Esophagus muscularis mucosa (tissue), 4 donors: ENCODE data around the gene FRMD4A. TPM values are rescaled to one million over a fixed set of nuclear protein-coding genes. Genes with fewer than 3 reads are reported as not detected.

Experiments
- DNase-seq: peaks from one replicate; pipeline ENCODE4 v3.0.0-alpha.2; 2017; ENCODE audit errors: extremely low spot score
- H3K27ac ChIP-seq, 4 donors: fragments of 200-600 bp; sonication (generic); replicated peaks in 1 of 4; 1 replicate in 3 of 4; 2 replicates in 1 of 4; pipeline ENCODE4 v1.5.1; 2016 to 2019; ENCODE audit warnings: mild to moderate bottlenecking in 1 of 4
- H3K27me3 ChIP-seq, 4 donors: fragments of 200-600 bp; sonication (generic); one replicate each; pipeline versions ENCODE4 v1.5.1 to v1.6.0; 2016 to 2019
- H3K36me3 ChIP-seq, 4 donors: fragments of 200-600 bp; sonication (generic); one replicate each; pipeline ENCODE4 v1.5.1; 2016 to 2019
- H3K4me1 ChIP-seq, 4 donors: fragments of 200-600 bp; sonication (generic); one replicate each; pipeline ENCODE4 v1.5.1; 2016 to 2019
- H3K4me3 ChIP-seq, 4 donors: fragments of 200-600 bp; sonication (generic); 1 replicate in 2 of 4; 2 replicates in 2 of 4; pipeline ENCODE4 v1.5.1; 2016 to 2019; ENCODE audit warnings: mild to moderate bottlenecking in 4 of 4, moderate library complexity in 1 of 4
- H3K9me3 ChIP-seq, 4 donors: fragments of 200-600 bp; sonication (generic); 1 replicate in 3 of 4; 2 replicates in 1 of 4; pipeline ENCODE4 v1.5.1; 2016 to 2019
- EP300 ChIP-seq: sonication (generic); formaldehyde crosslinking; IDR thresholded peaks from one replicate; pipeline ENCODE4 v1.6.1; 2017; ENCODE audit warnings: antibody characterized with exemption
- POLR2A ChIP-seq: fragments of 450-650 bp; IDR thresholded peaks from one replicate; pipeline ENCODE4 v1.6.1; 2017; ENCODE audit warnings: antibody characterized with exemption, moderate library complexity, mild to moderate bottlenecking, low read depth
- POLR2AphosphoS5 ChIP-seq, 2 donors: sonication (generic); formaldehyde crosslinking; IDR thresholded peaks; one replicate each; pipeline ENCODE4 v1.6.1; 2017; ENCODE audit warnings: antibody characterized with exemption in 2 of 2
- WGBS: methylation state at CpG from one replicate; pipeline ENCODE4 v1.1.5; 2018; 5-methylcytosine and 5-hydroxymethylcytosine counted together
- intact Hi-C: fragments of 100-400 bp; cut with DNase I; formaldehyde crosslinking; loops from one replicate; pipeline ENCODE4 v1.15.1; 2023
- total RNA-seq, 4 donors: library from RNA; depleted of rRNA; stranded (reverse); fragments of >200 nt; gene quantifications; one replicate each; pipeline versions ENCODE4 v1.1.0 to v1.2.1, GENCODE V29; 2016
- TF ChIP-seq, protein P1 (sequence below), 3 experiments: fragments of 200-600 bp in 2 of 3; fragments of 450-650 bp in 1 of 3; sonication (generic) in 2 of 3; IDR thresholded peaks; one replicate each; pipeline ENCODE4 v1.5.1; 2017 to 2019; ENCODE audit warnings: antibody characterized with exemption in 3 of 3, mild to moderate bottlenecking in 2 of 3, moderate library complexity in 1 of 3

FRMD4A gene
- total RNA-seq, 4 donors from 2014 or later = 17.0 to 28.8 (median 21.8) TPM

DNA sequence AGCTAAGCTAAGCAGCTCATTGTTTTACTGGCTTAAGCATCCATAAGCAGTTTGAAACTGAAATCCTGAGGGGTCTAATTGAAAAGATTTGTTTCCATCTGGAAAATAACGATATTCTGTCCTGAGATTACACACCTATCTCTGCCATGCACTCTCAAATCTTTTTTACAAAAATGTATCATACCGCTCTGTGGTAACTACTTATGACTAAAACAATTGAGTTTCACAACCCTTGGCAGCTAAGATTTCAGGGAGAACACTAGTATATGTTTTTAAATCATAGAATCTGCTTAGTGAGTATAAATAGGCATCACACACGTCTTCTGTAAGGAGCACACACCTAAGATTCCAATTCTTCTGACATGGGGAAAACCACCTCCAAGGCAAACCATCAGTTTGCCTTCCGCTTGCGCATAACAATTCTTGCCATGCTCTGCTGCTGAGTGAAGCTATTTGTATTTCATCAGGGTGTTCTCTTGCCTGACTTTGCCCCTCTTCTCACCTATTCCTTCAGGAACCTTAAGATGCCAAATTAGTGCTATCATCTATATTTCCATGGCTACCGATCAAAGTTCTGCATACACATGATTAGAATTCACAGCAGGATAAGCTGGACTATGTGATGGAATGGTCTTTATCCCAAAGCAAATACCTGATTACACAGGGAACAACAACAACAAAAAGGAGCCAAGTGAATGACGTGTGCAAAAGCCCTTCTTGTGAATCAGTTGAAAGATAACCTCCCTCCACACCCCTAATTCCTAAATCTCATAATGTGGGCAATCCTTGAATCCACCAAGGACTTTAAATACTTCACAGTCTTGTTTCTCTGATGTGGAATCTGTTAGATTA lies 703.0 kb downstream of the FRMD4A start:
- intact Hi-C loops = no loop called here
- H3K36me3 ChIP-seq = peaks cover 5 to 37% (median 17%) of the 10 kb centered on the region in 4 donors
- no peak for DNase-seq
- TF ChIP-seq POLR2AphosphoS5 (IDR thresholded peaks at IDR 0.05) (no peak), POLR2A (no peak), EP300 (no peak)
- TF ChIP-seq, protein P1, sequence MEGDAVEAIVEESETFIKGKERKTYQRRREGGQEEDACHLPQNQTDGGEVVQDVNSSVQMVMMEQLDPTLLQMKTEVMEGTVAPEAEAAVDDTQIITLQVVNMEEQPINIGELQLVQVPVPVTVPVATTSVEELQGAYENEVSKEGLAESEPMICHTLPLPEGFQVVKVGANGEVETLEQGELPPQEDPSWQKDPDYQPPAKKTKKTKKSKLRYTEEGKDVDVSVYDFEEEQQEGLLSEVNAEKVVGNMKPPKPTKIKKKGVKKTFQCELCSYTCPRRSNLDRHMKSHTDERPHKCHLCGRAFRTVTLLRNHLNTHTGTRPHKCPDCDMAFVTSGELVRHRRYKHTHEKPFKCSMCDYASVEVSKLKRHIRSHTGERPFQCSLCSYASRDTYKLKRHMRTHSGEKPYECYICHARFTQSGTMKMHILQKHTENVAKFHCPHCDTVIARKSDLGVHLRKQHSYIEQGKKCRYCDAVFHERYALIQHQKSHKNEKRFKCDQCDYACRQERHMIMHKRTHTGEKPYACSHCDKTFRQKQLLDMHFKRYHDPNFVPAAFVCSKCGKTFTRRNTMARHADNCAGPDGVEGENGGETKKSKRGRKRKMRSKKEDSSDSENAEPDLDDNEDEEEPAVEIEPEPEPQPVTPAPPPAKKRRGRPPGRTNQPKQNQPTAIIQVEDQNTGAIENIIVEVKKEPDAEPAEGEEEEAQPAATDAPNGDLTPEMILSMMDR (IDR thresholded peaks at IDR 0.05) = no peak
- no peaks in the 10 kb centered on the region for H3K27me3 ChIP-seq
- H3K4me1 ChIP-seq = peaks cover 3 to 41% (median 24%) of the 10 kb centered on the region in 4 donors
- peak overlapping the region in 2 of 4 donors; percentile 4 to 65 for H3K27ac ChIP-seq
- H3K4me3 ChIP-seq = no peak overlapping the region
- no peaks in the 10 kb centered on the region for H3K9me3 ChIP-seq
- WGBS = 94% methylated on average over 7 of the region's 7 CpGs

DNA sequence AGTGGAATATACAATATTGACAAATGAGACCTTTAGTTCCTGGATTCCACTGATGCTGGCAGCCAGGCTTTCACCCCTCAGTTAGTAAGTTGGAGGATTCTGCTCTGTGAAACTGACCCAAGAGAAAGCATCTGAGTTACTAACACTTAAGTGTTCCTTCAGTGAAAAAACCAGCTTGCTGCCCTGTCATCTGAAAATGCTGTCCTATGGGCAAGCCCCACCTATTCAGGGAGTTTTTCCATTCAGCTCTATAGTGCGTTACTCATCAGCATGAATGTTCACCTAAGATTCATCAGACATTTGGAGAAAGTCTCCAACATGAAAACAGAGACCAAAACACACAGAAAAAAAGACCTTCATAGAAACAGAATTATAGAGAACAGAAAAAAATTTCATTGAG lies 706.1 kb downstream of the FRMD4A start:
- Histone ChIP-seq H3K9me3 (no peaks in the 10 kb centered on the region), H3K27ac (no peak overlapping the region), H3K36me3 (peaks cover 6 to 42% (median 19%) of the 10 kb centered on the region in 4 donors), H3K4me1 (peaks cover 0 to 23% (median 12%) of the 10 kb centered on the region in 4 donors), H3K4me3 (no peak overlapping the region), H3K27me3 (no peaks in the 10 kb centered on the region)
- intact Hi-C loops = no loop called here
- DNase-seq = no peak
- WGBS = 92% methylated on average over 1 of the region's 1 CpG
- no peak for TF ChIP-seq POLR2AphosphoS5 (IDR thresholded peaks at IDR 0.05)
- TF ChIP-seq POLR2A = no peak
- no peak for TF ChIP-seq EP300
- TF ChIP-seq, protein P1 (IDR thresholded peaks at IDR 0.05) = no peak

DNA sequence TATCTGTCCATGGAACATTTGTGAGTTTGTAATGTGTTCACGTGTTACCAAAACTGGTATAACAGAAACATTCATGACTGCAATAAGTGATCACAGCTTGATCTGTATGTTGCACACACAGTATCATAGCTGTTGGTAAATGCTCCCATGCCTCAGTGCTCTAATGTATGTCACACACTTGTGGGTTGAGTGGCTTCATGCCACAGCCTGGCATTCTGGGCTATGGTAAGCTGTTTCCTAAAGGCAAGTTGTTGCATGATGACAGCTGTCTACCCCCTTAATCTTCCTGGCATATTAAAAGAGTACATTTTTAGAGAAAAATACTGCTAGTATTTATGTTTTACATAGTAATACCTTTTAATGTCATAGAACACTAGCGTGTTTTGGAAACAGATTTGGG lies 708.8 kb downstream of the FRMD4A start:
- WGBS = 50% methylated on average over 2 of the region's 2 CpGs
- Histone ChIP-seq H3K36me3 (peaks cover 15 to 66% (median 30%) of the 10 kb centered on the region in 4 donors), H3K27me3 (no peaks in the 10 kb centered on the region), H3K27ac (no peak overlapping the region), H3K4me1 (peaks cover 0 to 2% (median under 1%) of the 10 kb centered on the region in 4 donors), H3K4me3 (no peak overlapping the region), H3K9me3 (no peaks in the 10 kb centered on the region)
- intact Hi-C loops = no loop called here
- TF ChIP-seq POLR2AphosphoS5 (IDR thresholded peaks at IDR 0.05) = no peak
- TF ChIP-seq POLR2A = no peak
- TF ChIP-seq, protein P1 (IDR thresholded peaks at IDR 0.05) = no peak
- TF ChIP-seq EP300 = no peak
- no peak for DNase-seq

DNA sequence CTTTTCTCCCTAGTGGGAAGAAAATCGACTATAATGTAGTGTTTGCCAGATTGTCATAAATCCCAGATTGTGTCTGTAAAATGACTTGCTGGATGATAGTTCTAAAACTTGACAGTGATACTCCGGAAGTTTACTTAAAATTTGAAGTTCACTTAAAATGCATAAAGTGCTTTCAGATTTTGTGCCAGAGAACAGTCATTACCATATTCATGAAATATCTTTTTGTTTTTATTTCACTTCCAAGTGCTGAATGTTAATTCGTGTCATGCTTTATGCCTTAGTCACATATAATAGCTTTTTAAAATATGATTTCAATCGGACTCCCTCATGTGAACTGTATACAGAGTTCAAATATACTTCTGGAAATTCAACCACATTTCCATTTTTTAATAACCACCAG lies 713.6 kb downstream of the FRMD4A start:
- Histone ChIP-seq H3K9me3 (no peaks in the 10 kb centered on the region), H3K4me1 (peaks cover 0 to 27% (median 26%) of the 10 kb centered on the region in 4 donors), H3K36me3 (peaks cover 16 to 74% (median 47%) of the 10 kb centered on the region in 4 donors), H3K27ac (no peak overlapping the region), H3K27me3 (no peaks in the 10 kb centered on the region), H3K4me3 (no peak overlapping the region)
- WGBS = 45% methylated on average over 4 of the region's 4 CpGs
- no peak for DNase-seq
- intact Hi-C loops = no loop called here
- TF ChIP-seq EP300 = no peak
- TF ChIP-seq POLR2AphosphoS5 (IDR thresholded peaks at IDR 0.05) = no peak
- TF ChIP-seq, protein P1 (IDR thresholded peaks at IDR 0.05) = no peak
- TF ChIP-seq POLR2A = no peak
